ENCODE measurements around the gene ZNF487. TPM values are rescaled to one million over a fixed set of nuclear protein-coding genes. Genes with fewer than 3 reads are reported as not detected.
"Not testable (repeated sequence)": the region's sequence is repeated elsewhere in the genome, so short reads cannot be mapped to it uniquely, and the experiment has no call there.

ZNF487 gene
- total RNA-seq, 2 donors from 2014 or later, result 8.6 to 19.6 TPM

DNA sequence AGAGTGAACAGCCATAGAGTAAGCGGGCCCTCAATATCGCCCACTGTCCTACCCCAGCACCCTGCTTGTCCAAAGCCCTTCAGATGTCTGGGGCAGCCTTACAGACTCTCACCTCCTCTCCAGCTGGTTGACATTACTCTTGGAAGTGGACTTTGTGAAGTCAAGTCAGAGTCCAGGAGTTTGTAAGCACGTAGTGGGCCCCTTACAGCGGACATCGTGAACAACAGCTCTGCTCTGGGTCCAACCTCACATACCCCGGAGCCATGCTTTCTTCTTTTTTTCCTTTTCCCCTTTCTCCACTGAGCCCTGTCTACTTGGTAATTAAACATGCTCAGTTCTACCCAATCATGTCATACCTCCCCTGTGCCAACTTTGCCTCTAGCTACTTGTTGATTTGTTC, 45.4 kb upstream of the ZNF487 start:
- ATAC-seq (ENCODE audit: insufficient number of reproducible peaks, low FRiP score, low read depth), result no peak
- peaks cover 71% of the 10 kb centered on the region for H3K36me3 ChIP-seq
- H3K9me3 ChIP-seq, result no peaks in the 10 kb centered on the region
- H3K27ac ChIP-seq, result no peak overlapping the region
- no peak for DNase-seq (ENCODE audit: low spot score)
- no peaks in the 10 kb centered on the region for H3K27me3 ChIP-seq (replicated peaks; ENCODE audit: insufficient read depth)
- H3K4me3 ChIP-seq, result no peak overlapping the region
- H3K4me1 ChIP-seq (ENCODE audit: control insufficient read depth in 1 of 2, low read depth in 2 of 2), result peaks cover 4 to 27% of the 10 kb centered on the region in 2 donors
- TF ChIP-seq, protein P1, sequence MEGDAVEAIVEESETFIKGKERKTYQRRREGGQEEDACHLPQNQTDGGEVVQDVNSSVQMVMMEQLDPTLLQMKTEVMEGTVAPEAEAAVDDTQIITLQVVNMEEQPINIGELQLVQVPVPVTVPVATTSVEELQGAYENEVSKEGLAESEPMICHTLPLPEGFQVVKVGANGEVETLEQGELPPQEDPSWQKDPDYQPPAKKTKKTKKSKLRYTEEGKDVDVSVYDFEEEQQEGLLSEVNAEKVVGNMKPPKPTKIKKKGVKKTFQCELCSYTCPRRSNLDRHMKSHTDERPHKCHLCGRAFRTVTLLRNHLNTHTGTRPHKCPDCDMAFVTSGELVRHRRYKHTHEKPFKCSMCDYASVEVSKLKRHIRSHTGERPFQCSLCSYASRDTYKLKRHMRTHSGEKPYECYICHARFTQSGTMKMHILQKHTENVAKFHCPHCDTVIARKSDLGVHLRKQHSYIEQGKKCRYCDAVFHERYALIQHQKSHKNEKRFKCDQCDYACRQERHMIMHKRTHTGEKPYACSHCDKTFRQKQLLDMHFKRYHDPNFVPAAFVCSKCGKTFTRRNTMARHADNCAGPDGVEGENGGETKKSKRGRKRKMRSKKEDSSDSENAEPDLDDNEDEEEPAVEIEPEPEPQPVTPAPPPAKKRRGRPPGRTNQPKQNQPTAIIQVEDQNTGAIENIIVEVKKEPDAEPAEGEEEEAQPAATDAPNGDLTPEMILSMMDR (IDR thresholded peaks at IDR 0.05), result no peak

DNA sequence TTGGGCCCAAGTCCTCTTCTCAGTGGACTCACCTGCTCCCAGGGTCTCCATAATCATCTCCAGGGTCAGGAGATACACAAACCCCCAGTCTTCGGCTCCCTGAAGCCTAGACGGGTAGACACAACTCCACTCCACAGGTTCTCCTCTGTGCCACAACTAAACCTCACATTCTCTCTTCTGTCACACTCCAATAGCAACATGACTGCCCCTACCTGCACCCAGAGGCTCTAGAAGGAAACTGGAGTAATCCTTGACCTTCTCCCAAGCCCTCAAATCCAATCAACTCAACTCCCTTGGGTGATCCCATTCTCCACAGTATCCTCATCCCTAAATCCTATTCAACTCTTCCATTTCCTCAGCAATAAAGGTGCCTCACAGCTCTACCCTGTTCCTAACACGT, 44.2 kb upstream of the ZNF487 start:
- no peak overlapping the region for H3K27ac ChIP-seq
- ATAC-seq (ENCODE audit: insufficient number of reproducible peaks, low FRiP score, low read depth) (no peak), DNase-seq (ENCODE audit: low spot score) (no peak)
- TF ChIP-seq, protein P1 (IDR thresholded peaks at IDR 0.05), result no peak
- H3K4me3 ChIP-seq, result no peak overlapping the region
- H3K9me3 ChIP-seq, result no peaks in the 10 kb centered on the region
- no peaks in the 10 kb centered on the region for H3K27me3 ChIP-seq (replicated peaks; ENCODE audit: insufficient read depth)
- peaks cover 59% of the 10 kb centered on the region for H3K36me3 ChIP-seq
- peaks cover 4 to 31% of the 10 kb centered on the region in 2 donors for H3K4me1 ChIP-seq (ENCODE audit: control insufficient read depth in 1 of 2, low read depth in 2 of 2)

DNA sequence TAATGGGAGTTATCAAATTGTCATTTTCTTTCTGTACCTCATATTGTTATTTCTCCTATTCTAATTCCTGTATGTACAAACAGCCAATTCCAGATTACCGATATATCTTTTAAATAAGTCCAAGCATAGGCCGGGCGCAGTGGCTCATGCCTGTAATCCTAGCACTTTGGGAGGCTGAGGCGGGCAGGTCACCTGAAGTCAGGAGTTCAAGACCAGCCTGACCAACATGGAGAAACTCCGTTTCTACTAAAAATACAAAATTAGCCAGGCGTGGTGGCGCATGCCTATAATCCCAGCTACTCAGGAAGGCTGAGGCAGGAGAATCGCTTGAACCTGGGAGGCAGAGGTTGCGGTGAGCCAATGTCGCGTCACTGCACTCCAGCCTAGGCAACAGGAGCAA, 43.7 kb upstream of the ZNF487 start:
- H3K27me3 ChIP-seq (replicated peaks; ENCODE audit: insufficient read depth); DNase-seq (ENCODE audit: low spot score); H3K27ac ChIP-seq; H3K4me3 ChIP-seq; ATAC-seq (ENCODE audit: insufficient number of reproducible peaks, low FRiP score, low read depth); H3K9me3 ChIP-seq: not testable (repeated sequence)
- H3K36me3 ChIP-seq, result peaks cover 54% of the 10 kb centered on the region
- H3K4me1 ChIP-seq (ENCODE audit: control insufficient read depth in 1 of 2, low read depth in 2 of 2), result peaks cover 4 to 36% of the 10 kb centered on the region in 2 donors

DNA sequence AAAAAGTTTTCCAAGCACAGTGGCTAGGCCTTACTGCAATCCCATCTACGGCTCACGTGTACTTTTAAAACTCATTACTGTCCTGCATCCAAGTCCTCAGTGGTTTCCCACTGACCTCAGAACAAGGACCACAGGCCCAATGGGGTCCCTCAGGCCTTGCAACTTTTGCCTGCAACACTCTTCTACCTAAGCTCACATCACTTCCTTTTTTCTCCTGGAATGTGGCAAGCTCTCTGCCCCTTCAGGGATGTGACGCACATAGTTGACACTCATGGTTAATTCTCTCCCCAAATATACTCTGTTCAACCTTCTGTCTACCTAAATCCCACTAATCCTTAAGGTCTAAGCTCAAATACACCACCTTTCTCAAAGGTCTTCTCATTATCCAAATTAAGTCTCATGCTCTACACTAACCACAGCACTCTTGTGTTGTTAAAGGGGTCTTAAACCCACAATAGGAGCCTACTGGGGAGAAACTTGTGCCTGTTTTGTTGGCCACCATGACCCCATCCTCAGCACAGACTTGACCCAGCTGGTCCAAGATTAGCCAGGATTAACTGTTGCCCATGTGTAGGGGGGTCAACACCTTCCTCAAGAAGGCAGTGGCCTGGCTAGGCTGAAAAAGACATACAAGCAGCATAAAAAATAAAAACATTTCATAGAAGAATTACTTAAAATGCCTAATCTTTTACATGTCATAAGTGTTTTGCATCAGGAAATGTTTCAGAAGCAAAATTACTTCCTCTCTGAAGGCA, 43.1 kb upstream of the ZNF487 start:
- TF ChIP-seq, protein P1 (IDR thresholded peaks at IDR 0.05), result no peak
- H3K36me3 ChIP-seq, result peaks cover 49% of the 10 kb centered on the region
- H3K9me3 ChIP-seq, result no peaks in the 10 kb centered on the region
- peaks cover 7 to 42% of the 10 kb centered on the region in 2 donors for H3K4me1 ChIP-seq (ENCODE audit: control insufficient read depth in 1 of 2, low read depth in 2 of 2)
- ATAC-seq (ENCODE audit: insufficient number of reproducible peaks, low FRiP score, low read depth), result no peak
- DNase-seq (ENCODE audit: low spot score), result no peak
- no peaks in the 10 kb centered on the region for H3K27me3 ChIP-seq (replicated peaks; ENCODE audit: insufficient read depth)
- no peak overlapping the region for H3K4me3 ChIP-seq
- H3K27ac ChIP-seq, result no peak overlapping the region

DNA sequence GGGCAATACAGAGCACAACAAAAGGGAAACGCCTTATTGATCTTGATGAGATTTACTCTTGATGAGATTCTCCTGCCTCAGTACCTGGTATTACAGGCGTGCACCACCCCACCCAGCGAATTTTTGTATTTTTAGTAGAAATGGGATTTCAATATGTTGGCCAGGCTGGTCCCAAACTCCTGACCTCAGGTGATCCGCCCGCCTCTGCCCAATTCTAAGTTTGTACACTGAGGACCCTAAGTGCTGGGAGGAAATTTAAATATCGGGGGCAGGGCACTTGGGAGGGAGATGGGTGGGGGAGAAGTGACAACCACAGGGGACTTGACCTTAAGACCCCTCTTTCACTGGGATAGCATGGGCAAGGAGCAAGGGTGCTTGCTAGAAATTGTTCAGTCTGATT, 42.0 kb upstream of the ZNF487 start:
- Histone ChIP-seq H3K27me3 (replicated peaks; ENCODE audit: insufficient read depth) (no peaks in the 10 kb centered on the region), H3K4me3 (no peak overlapping the region), H3K27ac (no peak overlapping the region), H3K9me3 (no peaks in the 10 kb centered on the region), H3K36me3 (peaks cover 41% of the 10 kb centered on the region), H3K4me1 (ENCODE audit: control insufficient read depth in 1 of 2, low read depth in 2 of 2) (peaks cover 13 to 51% of the 10 kb centered on the region in 2 donors)
- TF ChIP-seq, protein P1 (IDR thresholded peaks at IDR 0.05), result no peak
- DNase-seq (ENCODE audit: low spot score), result no peak
- ATAC-seq (ENCODE audit: insufficient number of reproducible peaks, low FRiP score, low read depth), result no peak
